H1 (cell line): ENCODE measurements around the gene MREG.

ENCODE experiments used
- CTCF ChIP-seq, 3 experiments: IDR thresholded peaks; 1 replicate in 2 of 3; 2 replicates in 1 of 3; pipeline versions ENCODE4 v1.5.1 to v1.6.1; 2011; ENCODE audit warnings: low read length in 3 of 3, mild to moderate bottlenecking in 3 of 3, inconsistent platforms in 2 of 3, low read depth in 1 of 3, moderate library complexity in 1 of 3; ENCODE audit not compliant: insufficient read depth in 1 of 3; ENCODE audit errors: control extremely low read depth in 1 of 3
- FOSL1 ChIP-seq: IDR thresholded peaks from 2 replicates; pipeline ENCODE4 v1.6.1; 2011; ENCODE audit warnings: mild to moderate bottlenecking, low read depth, low read length, moderate library complexity; ENCODE audit not compliant: insufficient read depth
- GABPA ChIP-seq: IDR thresholded peaks from 2 replicates; pipeline ENCODE4 v1.6.1; 2011; ENCODE audit warnings: mild to moderate bottlenecking, low read length, moderate library complexity, borderline replicate concordance; ENCODE audit not compliant: insufficient read depth
- TAF1 ChIP-seq: IDR thresholded peaks from 2 replicates; pipeline ENCODE4 v1.6.1; 2011; ENCODE audit warnings: mild to moderate bottlenecking, low read depth, low read length

GRCh38 chr2:215937190-215937589, 76.2 kb downstream of the MREG start:
- TF ChIP-seq FOSL1 (no peak), TAF1 (no peak), CTCF (IDR thresholded peaks at IDR 0.05; ENCODE audit: control extremely low read depth in 1 of 3, insufficient read depth in 1 of 3, low read depth in 1 of 3, low read length in 3 of 3) (no peak), GABPA (no peak)
